Measurements from ENCODE around the gene NAA25. TPM values are rescaled to one million over a fixed set of nuclear protein-coding genes. Genes with fewer than 3 reads are reported as not detected.
"Not testable (repeated sequence)": the region's sequence is repeated elsewhere in the genome, so short reads cannot be mapped to it uniquely, and the experiment has no call there.

Gene NAA25
- total and polyA plus RNA-seq, 9 of the 15 experiments (the other 6 are each of a cell fraction or from before 2014, with no cell fraction given): 26.6 to 59.6 (median 48.9) TPM

- TF ChIP-seq ZBTB40 (IDR thresholded peaks at IDR 0.05) (peak; percentile 79), ZBTB40 (CRISPR knock-in tag; IDR thresholded peaks at IDR 0.05) (peak; percentile 41; the same call in 1 of the 2 replicates), ARID1B (IDR thresholded peaks at IDR 0.05) (peak; percentile 39), ADNP (tag; IDR thresholded peaks at IDR 0.05) (peak; percentile 87), JUND (IDR thresholded peaks at IDR 0.05; ENCODE audit: borderline replicate concordance, low read depth, low read length) (peak; percentile 44), FOSL1 (tag; conservative IDR thresholded peaks at IDR 0.05) (peak; percentile 60)
- TF ChIP-seq JUND (tag; IDR thresholded peaks at IDR 0.05; ENCODE audit: borderline replicate concordance, low read depth, low read length): not testable (repeated sequence)
These were observed 109.5 kb downstream of the NAA25 start (continued) for GRCh38 chr12:111999129-111999528.
